Prostate gland (tissue), 2 donors: ENCODE measurements around the gene CFAP91. TPM values are rescaled to one million over a fixed set of nuclear protein-coding genes. Genes with fewer than 3 reads are reported as not detected.
"Not testable (repeated sequence)": the region's sequence is repeated elsewhere in the genome, so short reads cannot be mapped to it uniquely, and the experiment has no call there.

Source experiments
- DNase-seq: peaks from one replicate; pipeline ENCODE4 v3.0.0-alpha.2; 2019; ENCODE audit warnings: low spot score
- H3K27ac ChIP-seq, 2 donors: fragments of 200-600 bp; sonication (generic); 2 replicates each; pipeline ENCODE4 v1.5.1; 2017 to 2019
- H3K27me3 ChIP-seq: fragments of 200-600 bp; sonication (generic); replicated peaks from 2 replicates; pipeline ENCODE4 v1.5.1; 2019; ENCODE audit not compliant: insufficient read depth
- H3K36me3 ChIP-seq, 2 donors: fragments of 200-600 bp; sonication (generic); 1 replicate in 1 of 2; 2 replicates in 1 of 2; pipeline versions ENCODE4 v1.5.1 to v1.8.1; 2017 to 2019
- H3K4me1 ChIP-seq: fragments of 200-600 bp; sonication (generic); replicated peaks from 2 replicates; pipeline ENCODE4 v1.5.1; 2019
- H3K4me3 ChIP-seq, 2 donors: fragments of 200-600 bp; sonication (generic); 2 replicates each; pipeline ENCODE4 v1.5.1; 2017 to 2019
- H3K9me3 ChIP-seq: fragments of 200-600 bp; sonication (generic); 2 replicates; pipeline ENCODE4 v1.5.1; 2017
- CTCF ChIP-seq, 4 experiments: fragments of 200-600 bp in 2 of 4; fragments of 450-650 bp in 2 of 4; sonication (generic) in 2 of 4; IDR thresholded peaks; 1 replicate in 3 of 4; 2 replicates in 1 of 4; pipeline ENCODE4 v1.5.1; 2016 to 2019; ENCODE audit warnings: antibody characterized with exemption in 4 of 4, mild to moderate bottlenecking in 2 of 4, moderate library complexity in 2 of 4
- POLR2A ChIP-seq: fragments of 450-650 bp; IDR thresholded peaks from one replicate; pipeline ENCODE4 v1.6.1; 2016; ENCODE audit warnings: antibody characterized with exemption, mild to moderate bottlenecking
- POLR2AphosphoS5 ChIP-seq: sonication (generic); formaldehyde crosslinking; IDR thresholded peaks from one replicate; pipeline ENCODE4 v1.6.1; 2017; ENCODE audit warnings: antibody characterized with exemption
- WGBS: methylation state at CpG from one replicate; pipeline ENCODE4 v1.1.5; 2018; 5-methylcytosine and 5-hydroxymethylcytosine counted together
- intact Hi-C: fragments of 100-400 bp; cut with DNase I; formaldehyde crosslinking; loops from one replicate; pipeline ENCODE4 v1.14.2; 2022
- total RNA-seq, 2 donors: library from RNA; depleted of rRNA; stranded (reverse); fragments of >200 nt; gene quantifications; one replicate each; pipeline ENCODE4 v1.1.0, GENCODE V29; 2016

CFAP91 gene
- total RNA-seq, 2 donors from 2014 or later, result 2.5 to 11.6 TPM

GRCh38 chr3:119676020-119676419 is 26.8 kb upstream of the CFAP91 start:
- H3K27ac ChIP-seq, result peak overlapping the region; percentile 84 to 88
- no peaks in the 10 kb centered on the region for H3K9me3 ChIP-seq
- peak overlapping the region in 1 of 2 donors; percentile 75 for H3K4me3 ChIP-seq
- no peaks in the 10 kb centered on the region for H3K27me3 ChIP-seq
- peaks cover 10% of the 10 kb centered on the region for H3K4me1 ChIP-seq
- peaks cover 0 to 5% of the 10 kb centered on the region in 2 donors for H3K36me3 ChIP-seq
- intact Hi-C loops, result loop anchor here (5.0 to 10.0 kb wide), 3 partner anchors 39 to 214 kb away; partner anchors contain the start of genes TIMMDC1 and TMEM39A
- DNase-seq, result no peak
- TF ChIP-seq CTCF (IDR thresholded peaks at IDR 0.05) (no peak), POLR2AphosphoS5 (no peak), POLR2A (no peak)
- 11% methylated on average over 1 of the region's 1 CpG for WGBS

- WGBS, result under 1% methylated on average over 53 of the region's 54 CpGs
- intact Hi-C loops, result loop anchor here (5.0 to 10.0 kb wide), 3 partner anchors 40 to 215 kb away; partner anchors contain the start of genes TIMMDC1 and TMEM39A
- TF ChIP-seq POLR2AphosphoS5, result peak; percentile 98
- no peak for TF ChIP-seq CTCF (IDR thresholded peaks at IDR 0.05)
- TF ChIP-seq POLR2A, result peak; percentile 59
- H3K4me3 ChIP-seq, result peak within 1 kb of the TSS; percentile 62 to 75
- peaks cover 10% of the 10 kb centered on the region for H3K4me1 ChIP-seq
- peak; percentile 96 for DNase-seq
- no peaks in the 10 kb centered on the region for H3K27me3 ChIP-seq
- H3K36me3 ChIP-seq, result peaks cover 0 to 5% of the 10 kb centered on the region in 2 donors
- peak within 1 kb of the TSS; percentile 84 to 88 for H3K27ac ChIP-seq
- H3K9me3 ChIP-seq, result no peaks in the 10 kb centered on the region
Observed at GRCh38 chr3:119676771-119677640, 25.8 kb upstream of the CFAP91 start, which contains the start of gene COX17. Gene COX17, minus strand, starts transcription at chr3:119677406. Its CDS starts 96 bp downstream, at chr3:119677310.

GRCh38 chr3:119677641-119677934 is 25.2 kb upstream of the CFAP91 start:
- Histone ChIP-seq H3K4me1 (peaks cover 10% of the 10 kb centered on the region), H3K27ac (peak overlapping the region; percentile 84 to 88), H3K36me3 (peaks cover 0 to 5% of the 10 kb centered on the region in 2 donors), H3K4me3 (peak overlapping the region; percentile 62 to 75), H3K27me3 (no peaks in the 10 kb centered on the region), H3K9me3 (no peaks in the 10 kb centered on the region)
- no peak for DNase-seq
- intact Hi-C loops, result loop anchor here (5.0 to 10.0 kb wide), 3 partner anchors 40 to 215 kb away; partner anchors contain the start of genes TIMMDC1 and TMEM39A
- TF ChIP-seq POLR2AphosphoS5, result no peak
- WGBS, result 12% methylated on average over 6 of the region's 6 CpGs

GRCh38 chr3:119678209-119678608 is 24.6 kb upstream of the CFAP91 start:
- H3K4me3 ChIP-seq, H3K27me3 ChIP-seq, H3K9me3 ChIP-seq, H3K36me3 ChIP-seq, DNase-seq, H3K27ac ChIP-seq: not testable (repeated sequence)
- H3K4me1 ChIP-seq, result peaks cover 10% of the 10 kb centered on the region
- intact Hi-C loops, result loop anchor here (5.0 to 10.0 kb wide), 3 partner anchors 41 to 216 kb away; partner anchors contain the start of genes TIMMDC1 and TMEM39A
- WGBS, result 96% methylated on average over 10 of the region's 10 CpGs

GRCh38 chr3:119679874-119680273 is 22.9 kb upstream of the CFAP91 start:
- H3K27ac ChIP-seq, result no peak overlapping the region
- no peaks in the 10 kb centered on the region for H3K9me3 ChIP-seq
- intact Hi-C loops, result loop anchor here (5.0 to 10.0 kb wide), 5 partner anchors 43 to 405 kb away; partner anchors contain the start of genes TIMMDC1 and TMEM39A
- peaks cover 10% of the 10 kb centered on the region for H3K4me1 ChIP-seq
- no peak for DNase-seq
- no peak for TF ChIP-seq POLR2A
- no peaks in the 10 kb centered on the region for H3K36me3 ChIP-seq
- no peak overlapping the region for H3K4me3 ChIP-seq
- no peaks in the 10 kb centered on the region for H3K27me3 ChIP-seq

GRCh38 chr3:119681279-119681678 is 21.5 kb upstream of the CFAP91 start:
- H3K4me3 ChIP-seq, result no peak overlapping the region
- no peak overlapping the region for H3K27ac ChIP-seq
- no peak for DNase-seq
- H3K4me1 ChIP-seq, result no peaks in the 10 kb centered on the region
- H3K27me3 ChIP-seq, result no peaks in the 10 kb centered on the region
- peak in 3 of 4 experiments; percentile 27 to 62 (median 46) for TF ChIP-seq CTCF (IDR thresholded peaks at IDR 0.05)
- TF ChIP-seq POLR2A, result no peak
- no peaks in the 10 kb centered on the region for H3K9me3 ChIP-seq
- no peaks in the 10 kb centered on the region for H3K36me3 ChIP-seq
- 50% methylated on average over 1 of the region's 1 CpG for WGBS
- intact Hi-C loops, result loop anchor here (10.0 kb wide), 2 partner anchors 156 to 406 kb away; no protein-coding TSS in a partner anchor
